PFSK-1 (cell line): ENCODE data around the gene CYP4F3.

Experiments used
- FOXP2 ChIP-seq: optimal IDR thresholded peaks from 2 replicates; pipeline ENCODE3; 2011; ENCODE audit warnings: borderline replicate concordance, control low read depth, inconsistent platforms; ENCODE audit not compliant: insufficient read depth; ENCODE audit errors: extremely low read length, extremely low read depth
- POLR2AphosphoS5 ChIP-seq: IDR thresholded peaks from 2 replicates; pipeline ENCODE4 v1.6.1; 2012; ENCODE audit warnings: low read depth, mild to moderate bottlenecking, control low read depth, low read length, moderate library complexity
- REST ChIP-seq, 2 experiments: IDR thresholded peaks; 2 replicates each; pipeline versions ENCODE4 v1.6.1 to v1.8.0; 2011 to 2012; ENCODE audit warnings: low read depth in 2 of 2, low read length in 2 of 2, control low read depth in 1 of 2, inconsistent platforms in 1 of 2, mild to moderate bottlenecking in 1 of 2, moderate library complexity in 1 of 2; ENCODE audit not compliant: insufficient read depth in 1 of 2
- SIN3A ChIP-seq: IDR thresholded peaks from 2 replicates; pipeline ENCODE4 v1.6.1; 2012; ENCODE audit warnings: mild to moderate bottlenecking, low read length, moderate library complexity, borderline replicate concordance; ENCODE audit not compliant: insufficient read depth
- TAF1 ChIP-seq: IDR thresholded peaks from 2 replicates; pipeline ENCODE4 v1.6.1; 2012; ENCODE audit warnings: low read length, control low read depth, borderline replicate concordance; ENCODE audit not compliant: insufficient read depth

GRCh38 chr19:15644066-15644741, 3.5 kb downstream of the CYP4F3 start:
- TF ChIP-seq POLR2AphosphoS5 (no peak), REST (IDR thresholded peaks at IDR 0.05; ENCODE audit: insufficient read depth in 1 of 2, low read depth in 2 of 2, low read length in 2 of 2) (no peak), TAF1 (no peak), SIN3A (no peak), FOXP2 (no peak)
